GM23248 (cell line): Measurements from ENCODE around the gene PID1.

Experiments used
- EZH2 ChIP-seq: fragments of 200-600 bp; sonication (generic); IDR thresholded peaks from 2 replicates; pipeline ENCODE4 v1.6.1; 2018; ENCODE audit warnings: antibody characterized with exemption, mild to moderate bottlenecking; ENCODE audit not compliant: insufficient read depth, poor library complexity, severe bottlenecking
- EZH2phosphoT487 ChIP-seq: fragments of 200-600 bp; sonication (generic); IDR thresholded peaks from 2 replicates; pipeline ENCODE4 v1.6.1; 2018; ENCODE audit warnings: antibody characterized with exemption, moderate library complexity, mild to moderate bottlenecking, low read depth; ENCODE audit not compliant: insufficient read depth

DNA sequence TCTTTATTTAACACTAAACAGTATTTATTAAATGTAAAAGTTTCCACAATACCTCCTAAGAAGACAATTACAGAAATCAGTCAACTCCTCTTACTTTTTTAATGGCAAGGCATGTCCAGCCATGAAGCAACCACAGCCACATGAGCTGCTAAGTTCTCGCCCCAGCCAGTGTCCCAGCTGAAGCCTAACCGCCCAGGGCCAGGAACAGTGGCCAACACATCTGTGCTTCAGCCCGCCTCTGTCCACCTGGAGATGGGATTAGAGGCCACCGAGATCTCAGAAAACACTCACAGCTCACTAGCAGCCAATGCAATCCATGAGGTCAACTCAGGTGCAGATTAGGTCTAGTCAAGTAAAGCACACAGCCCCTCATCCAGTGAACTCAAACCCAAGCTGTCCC is 40.2 kb downstream of the PID1 start:
- no peak for TF ChIP-seq EZH2phosphoT487
- no peak for TF ChIP-seq EZH2
